ENCODE results near the gene CUEDC2.

- TF ChIP-seq, protein P1, sequence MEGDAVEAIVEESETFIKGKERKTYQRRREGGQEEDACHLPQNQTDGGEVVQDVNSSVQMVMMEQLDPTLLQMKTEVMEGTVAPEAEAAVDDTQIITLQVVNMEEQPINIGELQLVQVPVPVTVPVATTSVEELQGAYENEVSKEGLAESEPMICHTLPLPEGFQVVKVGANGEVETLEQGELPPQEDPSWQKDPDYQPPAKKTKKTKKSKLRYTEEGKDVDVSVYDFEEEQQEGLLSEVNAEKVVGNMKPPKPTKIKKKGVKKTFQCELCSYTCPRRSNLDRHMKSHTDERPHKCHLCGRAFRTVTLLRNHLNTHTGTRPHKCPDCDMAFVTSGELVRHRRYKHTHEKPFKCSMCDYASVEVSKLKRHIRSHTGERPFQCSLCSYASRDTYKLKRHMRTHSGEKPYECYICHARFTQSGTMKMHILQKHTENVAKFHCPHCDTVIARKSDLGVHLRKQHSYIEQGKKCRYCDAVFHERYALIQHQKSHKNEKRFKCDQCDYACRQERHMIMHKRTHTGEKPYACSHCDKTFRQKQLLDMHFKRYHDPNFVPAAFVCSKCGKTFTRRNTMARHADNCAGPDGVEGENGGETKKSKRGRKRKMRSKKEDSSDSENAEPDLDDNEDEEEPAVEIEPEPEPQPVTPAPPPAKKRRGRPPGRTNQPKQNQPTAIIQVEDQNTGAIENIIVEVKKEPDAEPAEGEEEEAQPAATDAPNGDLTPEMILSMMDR (IDR thresholded peaks at IDR 0.05; ENCODE audit: low read depth, low read length): no peak
- no peak for TF ChIP-seq EZH2phosphoT487 (IDR thresholded peaks at IDR 0.05; ENCODE audit: low read depth)
Measured at GRCh38 chr10:102421507-102421756, 10.9 kb downstream of the CUEDC2 start.

Measured in OCI-LY3 (cell line).